HK-2 (cell line): ENCODE data around the gene RNF130.
"Not testable (repeated sequence)": the region's sequence is repeated elsewhere in the genome, so short reads cannot be mapped to it uniquely, and the experiment has no call there.

Experiments used
- DNase-seq: peaks from one replicate; pipeline ENCODE4 v3.0.0-alpha.2; 2018; ENCODE audit not compliant: unreplicated experiment

RNF130 gene

GRCh38 chr5:180103487-180104167, 32.1 kb upstream of the RNF130 start:
- no peak for DNase-seq

- DNase-seq: no peak
Observed at GRCh38 chr5:180102636-180103035, 31.1 kb upstream of the RNF130 start.

GRCh38 chr5:180101451-180102105, 30.0 kb upstream of the RNF130 start:
- DNase-seq: no peak

GRCh38 chr5:180100621-180101450, 29.3 kb upstream of the RNF130 start:
- no peak for DNase-seq

GRCh38 chr5:180099733-180100611, 28.4 kb upstream of the RNF130 start:
- DNase-seq: no peak

GRCh38 chr5:180098991-180099732, 27.6 kb upstream of the RNF130 start:
- DNase-seq: no peak

- DNase-seq: no peak
Observed at GRCh38 chr5:180098526-180098925, 27.0 kb upstream of the RNF130 start.

- no peak for DNase-seq
Observed at GRCh38 chr5:180097926-180098325, 26.4 kb upstream of the RNF130 start.

GRCh38 chr5:180097163-180097894, 25.8 kb upstream of the RNF130 start:
- DNase-seq: no peak

GRCh38 chr5:180096616-180097015, 25.1 kb upstream of the RNF130 start:
- no peak for DNase-seq

- DNase-seq: no peak
Observed at GRCh38 chr5:180095545-180095944, 24.0 kb upstream of the RNF130 start.

GRCh38 chr5:180093651-180094382, 22.3 kb upstream of the RNF130 start:
- no peak for DNase-seq

GRCh38 chr5:180093241-180093640, 21.7 kb upstream of the RNF130 start:
- DNase-seq: no peak

- DNase-seq: peak; percentile 14
Observed at GRCh38 chr5:180090769-180091546, 19.4 kb upstream of the RNF130 start.

GRCh38 chr5:180090098-180090768, 18.7 kb upstream of the RNF130 start:
- peak; percentile 24 for DNase-seq

GRCh38 chr5:180089628-180090027, 18.1 kb upstream of the RNF130 start:
- not testable (repeated sequence) for DNase-seq

- no peak for DNase-seq
Observed at GRCh38 chr5:180088561-180088960, 17.0 kb upstream of the RNF130 start.

- DNase-seq: no peak
Observed at GRCh38 chr5:180086816-180087399, 15.3 kb upstream of the RNF130 start.
